Activated CD4-positive, alpha-beta T cell treated with anti-CD3 and anti-CD28 coated beads, Interleukin-2, Interleukin-4, amounts not matched to agents 100 ng/mL and 50 ng/mL, durations not matched to agents 16 hours and 8 hours (primary cell): Measurements from ENCODE around the gene GTPBP10.
"Not testable (repeated sequence)": the region's sequence is repeated elsewhere in the genome, so short reads cannot be mapped to it uniquely, and the experiment has no call there.

Source experiments
- DNase-seq: peaks from one replicate; pipeline ENCODE4 v3.0.0-alpha.2; 2020; ENCODE audit warnings: low spot score

GTPBP10 gene, protein sequence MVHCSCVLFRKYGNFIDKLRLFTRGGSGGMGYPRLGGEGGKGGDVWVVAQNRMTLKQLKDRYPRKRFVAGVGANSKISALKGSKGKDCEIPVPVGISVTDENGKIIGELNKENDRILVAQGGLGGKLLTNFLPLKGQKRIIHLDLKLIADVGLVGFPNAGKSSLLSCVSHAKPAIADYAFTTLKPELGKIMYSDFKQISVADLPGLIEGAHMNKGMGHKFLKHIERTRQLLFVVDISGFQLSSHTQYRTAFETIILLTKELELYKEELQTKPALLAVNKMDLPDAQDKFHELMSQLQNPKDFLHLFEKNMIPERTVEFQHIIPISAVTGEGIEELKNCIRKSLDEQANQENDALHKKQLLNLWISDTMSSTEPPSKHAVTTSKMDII

GRCh38 chr7:90346336-90347125, at the start of gene GTPBP10:
GTPBP10 (plus strand) TSS chr7:90346716; CDS start chr7:90346742, 26 bp downstream.
- peak; percentile 94 for DNase-seq

DNA sequence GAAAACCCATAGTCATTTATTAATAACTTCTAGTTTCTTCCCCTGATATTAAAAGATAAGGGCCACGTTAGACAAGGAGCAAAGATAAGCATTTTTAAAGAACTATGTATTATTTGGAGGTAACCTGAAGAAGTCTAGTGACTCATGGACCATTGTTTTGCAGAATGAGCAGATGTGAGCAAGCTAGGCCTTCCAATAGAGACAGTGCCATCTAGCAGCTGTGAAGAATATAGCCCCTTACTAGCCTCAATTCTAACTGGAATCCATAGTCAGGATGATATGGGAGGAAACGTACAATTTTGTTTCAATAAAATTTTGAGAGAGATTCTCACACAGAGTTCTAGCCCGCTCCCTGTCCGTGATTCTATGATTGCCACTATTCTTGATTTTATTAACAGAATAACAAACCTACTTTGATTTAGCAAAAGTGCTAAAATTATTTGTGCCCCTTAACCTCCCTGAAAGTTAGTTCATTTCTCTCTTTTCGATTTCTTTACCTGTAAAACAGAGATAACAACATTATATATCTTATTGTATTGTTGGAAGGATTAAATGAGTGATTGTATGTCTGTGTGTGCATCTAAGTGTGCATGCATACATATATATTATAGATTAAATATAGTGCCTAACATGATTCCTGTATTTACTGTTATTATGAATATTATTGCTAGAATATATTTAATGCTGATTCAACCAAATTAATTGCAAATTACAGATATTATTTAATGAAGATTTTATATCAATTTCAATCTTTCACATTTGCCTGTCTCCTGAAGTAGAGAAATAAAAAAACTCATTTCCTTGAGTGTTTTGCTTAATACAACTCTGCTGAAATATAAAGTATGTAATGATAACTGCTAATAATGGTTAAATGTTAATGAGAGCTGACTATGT, 48.1 kb upstream of the GTPBP10 start:
- peak; percentile 19 for DNase-seq

DNA sequence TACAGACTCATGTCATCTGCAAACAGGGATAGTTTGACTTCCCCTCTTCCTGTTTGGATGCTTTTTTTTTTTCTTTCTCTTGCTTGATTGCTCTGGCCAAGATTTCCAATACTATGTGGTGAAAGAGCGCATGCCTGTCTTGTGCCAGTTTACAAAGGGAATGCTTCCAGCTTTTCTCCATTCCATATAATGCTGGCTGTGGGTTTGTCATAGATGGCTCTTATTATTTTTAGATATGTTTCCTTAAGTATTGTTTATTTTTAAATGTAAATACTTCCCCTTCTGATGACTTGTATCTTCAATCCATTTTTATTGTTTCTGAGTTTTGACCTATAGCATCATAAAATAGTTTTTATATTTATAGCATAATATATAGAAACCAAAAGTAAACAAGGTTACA, 43.3 kb upstream of the GTPBP10 start:
- DNase-seq: no peak

GRCh38 chr7:90309872-90310271, 36.6 kb upstream of the GTPBP10 start:
- no peak for DNase-seq

DNA sequence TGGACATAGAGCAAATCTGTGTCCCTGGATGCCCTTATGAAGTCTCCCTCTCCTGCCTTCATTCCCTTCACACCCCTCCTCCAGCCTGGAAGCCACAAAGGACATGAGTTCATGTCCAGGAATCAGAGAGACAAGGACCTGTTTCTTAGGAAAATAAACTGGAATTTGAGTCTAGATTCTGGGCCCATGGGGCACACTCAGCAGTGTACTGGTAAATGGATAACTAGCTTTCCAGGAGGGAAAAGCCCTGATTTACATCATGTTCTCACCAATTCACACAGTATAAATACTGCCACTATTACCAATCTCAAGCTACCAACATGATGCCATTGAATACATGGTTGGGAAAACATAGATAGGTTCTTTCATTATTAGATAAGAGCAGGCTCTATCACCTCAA, 35.3 kb upstream of the GTPBP10 start:
- no peak for DNase-seq

GRCh38 chr7:90312745-90313144, 33.8 kb upstream of the GTPBP10 start:
- no peak for DNase-seq

DNA sequence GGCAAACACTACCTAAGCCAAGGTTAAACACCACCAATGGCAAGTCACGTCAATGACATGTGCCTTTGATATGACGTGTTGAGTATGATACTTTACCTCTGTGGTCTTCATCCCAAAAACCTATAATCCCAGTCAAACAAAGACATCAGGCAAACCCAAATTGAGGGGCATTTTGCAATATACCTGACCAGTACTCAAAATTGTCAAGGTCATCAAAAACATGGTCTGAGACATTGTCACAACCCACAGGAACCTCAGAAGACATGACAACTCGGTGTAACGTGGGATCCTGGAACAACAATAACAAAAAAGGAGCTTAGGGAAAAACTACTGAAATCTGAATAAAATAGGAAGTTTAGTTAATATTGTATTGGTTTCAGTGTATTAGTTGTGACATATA, 32.6 kb upstream of the GTPBP10 start:
- DNase-seq: no peak

GRCh38 chr7:90320014-90320413, 26.5 kb upstream of the GTPBP10 start:
- no peak for DNase-seq

DNA sequence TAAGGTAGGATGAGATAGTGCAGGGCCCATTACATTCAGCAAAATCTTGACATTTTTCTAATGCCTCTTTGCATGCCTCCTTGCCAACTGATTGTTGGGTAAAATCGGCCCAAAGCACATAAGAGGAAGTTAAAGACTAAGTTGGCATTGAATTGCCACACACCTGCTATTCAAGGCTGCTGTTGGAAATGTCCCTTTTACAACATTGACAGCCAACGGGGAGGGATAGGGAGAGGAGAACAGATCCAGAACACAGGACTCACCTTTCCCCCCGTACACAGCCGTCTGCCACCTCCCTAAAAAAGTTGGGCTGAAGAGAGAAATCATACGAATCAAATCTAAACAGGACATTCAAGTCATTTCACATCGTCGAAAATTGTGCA, 26.1 kb upstream of the GTPBP10 start:
- DNase-seq: no peak

DNA sequence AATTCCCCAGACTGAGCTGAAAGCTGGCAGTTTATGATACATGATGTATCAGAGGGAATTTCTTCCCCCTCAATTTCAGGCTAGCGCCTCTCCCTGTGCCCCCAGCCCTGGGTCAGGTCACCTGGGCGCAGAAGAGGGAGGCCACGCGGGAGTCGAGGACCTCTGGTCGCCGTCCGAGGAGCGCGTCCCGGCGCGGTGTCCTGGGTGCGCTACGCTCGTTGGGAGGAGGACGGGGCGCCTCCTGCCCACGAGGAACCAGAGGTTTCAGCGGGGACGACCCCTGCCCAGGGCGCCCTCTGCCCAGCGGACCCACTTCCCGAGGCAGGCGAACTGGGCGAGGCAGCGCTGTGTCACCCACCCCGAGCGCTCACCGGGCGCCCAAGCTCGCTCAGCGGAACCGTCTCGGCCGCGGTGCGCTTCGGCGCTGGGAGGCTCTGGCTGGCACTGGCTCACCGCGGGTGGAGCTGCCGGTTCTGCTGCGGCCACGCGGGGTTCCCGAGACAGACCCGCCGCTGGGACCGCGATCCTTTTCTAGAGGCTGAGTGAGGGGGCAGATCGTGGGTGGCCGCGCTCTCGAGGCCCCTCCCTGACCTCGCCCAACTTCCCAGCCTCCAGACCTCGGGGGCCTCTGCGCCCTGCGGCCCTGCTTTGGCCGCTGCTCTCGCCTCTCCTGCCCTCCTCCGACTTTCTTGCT, 25.6 kb upstream of the GTPBP10 start, which contains the start of gene FAM237B:
TSS of gene FAM237B (minus strand) at position 504 of the 694 bp plus-strand sequence. CDS start 1,556 bp downstream, outside the sequence.
- DNase-seq: no peak

DNA sequence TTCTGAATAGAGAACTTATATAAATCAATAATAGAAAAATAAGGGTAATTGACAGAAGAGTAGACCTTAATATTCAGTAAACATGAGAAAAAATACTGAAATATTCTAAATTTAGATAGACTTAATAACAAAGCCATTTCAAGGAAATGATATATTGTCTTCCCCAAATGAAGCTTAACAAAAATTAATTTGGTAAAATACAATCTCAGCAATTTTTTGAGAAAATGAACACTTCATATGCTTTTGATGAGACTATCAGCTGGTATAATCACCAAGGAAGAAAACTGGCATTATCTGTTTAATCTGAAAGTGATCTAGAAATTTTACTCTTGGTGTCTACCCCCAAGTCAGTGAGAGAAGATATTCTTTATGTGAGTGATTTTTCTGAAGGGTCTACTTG, 23.7 kb upstream of the GTPBP10 start:
- no peak for DNase-seq

DNA sequence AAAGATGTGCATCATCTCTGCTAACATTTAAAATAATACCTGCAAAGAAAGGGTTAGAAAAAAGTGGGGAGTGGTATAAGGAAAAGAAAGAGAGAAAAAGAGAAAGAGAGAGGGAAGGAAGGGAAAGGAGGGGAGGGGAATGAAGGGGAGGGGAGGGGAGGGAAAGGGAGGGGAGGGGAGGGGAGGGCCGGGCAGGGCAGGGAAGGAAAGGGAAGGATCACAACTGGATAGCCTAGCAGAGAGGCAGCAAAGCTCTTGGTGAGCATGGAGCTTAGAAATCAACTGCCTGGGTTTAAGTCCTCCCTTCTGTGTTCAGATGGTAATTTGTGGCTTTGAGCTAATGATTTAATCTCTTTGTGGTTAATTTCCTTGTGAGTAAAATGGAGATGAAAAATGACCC, 20.0 kb upstream of the GTPBP10 start:
- DNase-seq: no peak

- DNase-seq: no peak
Observed at GRCh38 chr7:90334193-90334843, 12.2 kb upstream of the GTPBP10 start.

- DNase-seq: not testable (repeated sequence)
Observed at GRCh38 chr7:90334926-90335325, 11.6 kb upstream of the GTPBP10 start.

- no peak for DNase-seq
Observed at GRCh38 chr7:90337106-90337505, 9.4 kb upstream of the GTPBP10 start.

GRCh38 chr7:90345016-90345415, 1.5 kb upstream of the GTPBP10 start:
- DNase-seq: no peak

DNA sequence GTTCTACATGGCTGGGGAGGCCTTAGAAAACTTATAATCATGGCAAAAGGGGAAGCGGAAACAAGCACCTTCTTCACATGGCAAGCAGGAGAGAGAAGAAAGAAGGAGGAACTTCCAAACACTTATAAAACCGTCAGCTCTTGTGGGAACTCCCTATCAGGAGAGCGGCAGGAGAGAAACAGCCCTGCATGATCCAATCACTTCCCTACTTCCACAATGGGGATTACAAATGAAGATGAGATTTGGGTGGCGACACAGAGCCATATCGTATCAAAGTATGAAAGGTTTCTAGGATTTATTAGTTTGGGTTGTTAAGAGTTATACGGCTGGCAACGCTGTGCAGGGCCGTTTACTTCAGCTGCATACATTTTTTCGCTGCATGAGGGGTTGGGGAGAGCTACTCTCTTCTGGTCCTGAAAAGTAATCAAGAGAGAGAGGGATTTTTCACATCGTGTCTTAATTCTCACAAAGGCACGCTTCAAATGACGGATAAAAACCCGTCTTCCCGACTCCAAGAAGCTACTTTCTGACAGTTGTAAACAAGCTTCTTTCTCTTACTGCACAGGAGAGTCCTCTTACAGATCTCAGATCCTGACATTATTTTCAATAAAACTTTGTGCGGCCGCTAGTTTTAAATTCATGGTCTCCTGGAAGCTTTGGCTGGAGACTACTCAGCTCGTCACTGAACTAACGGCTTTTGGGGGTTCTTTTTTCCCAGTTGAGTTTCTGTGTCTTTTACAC, 751 bp upstream of the GTPBP10 start:
- peak; percentile 2 for DNase-seq

DNA sequence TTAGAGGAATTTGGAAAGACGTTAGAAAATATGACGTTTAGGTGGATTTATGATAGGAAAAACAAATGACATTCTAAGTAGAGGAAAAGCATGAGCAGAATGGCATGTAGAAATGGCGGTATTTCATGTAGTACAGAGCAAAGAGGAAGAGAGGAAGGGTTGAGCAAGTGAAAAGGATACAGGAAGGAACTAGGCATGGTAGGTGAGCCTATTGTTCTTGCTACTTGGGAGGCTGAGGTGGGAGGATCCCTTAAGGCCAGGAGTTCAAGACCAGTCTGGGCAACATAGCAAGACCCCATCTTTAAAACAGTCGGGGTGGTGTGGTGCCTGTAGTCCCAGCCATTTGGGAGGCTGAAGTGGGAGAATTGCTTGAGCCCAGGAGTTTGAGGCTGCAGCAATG, 1.2 kb downstream of the GTPBP10 start:
- no peak for DNase-seq

GRCh38 chr7:90349305-90349704, 2.8 kb downstream of the GTPBP10 start:
- no peak for DNase-seq

GRCh38 chr7:90350032-90350431, 3.5 kb downstream of the GTPBP10 start:
- DNase-seq: not testable (repeated sequence)
